GM10266 (cell line): ENCODE data around the gene ARRB1.

Experiments used
- DNase-seq: peaks from one replicate; pipeline ENCODE4 v3.0.0; 2012; ENCODE audit errors: extremely low spot score
- CTCF ChIP-seq: IDR thresholded peaks from 2 replicates; pipeline ENCODE4 v1.5.1; 2012; ENCODE audit warnings: mild to moderate bottlenecking, low read depth; ENCODE audit not compliant: control insufficient read depth, insufficient read depth; ENCODE audit errors: missing control alignments

ARRB1 gene

GRCh38 chr11:75239531-75240290 is 111.8 kb downstream of the ARRB1 start:
- TF ChIP-seq CTCF: no peak

GRCh38 chr11:75238595-75239440 is 112.6 kb downstream of the ARRB1 start:
- TF ChIP-seq CTCF: no peak
- no peak for DNase-seq

More at GRCh38 chr11:75239531-75240290, 111.8 kb downstream of the ARRB1 start:
- no peak for DNase-seq

- DNase-seq: no peak
- TF ChIP-seq CTCF: no peak
These were observed 114.4 kb downstream of the ARRB1 start for GRCh38 chr11:75237050-75237449.

- no peak for DNase-seq
- TF ChIP-seq CTCF: no peak
These were observed 115.4 kb downstream of the ARRB1 start for GRCh38 chr11:75236062-75236461.

GRCh38 chr11:75233754-75234172 is 117.7 kb downstream of the ARRB1 start:
- no peak for DNase-seq
- TF ChIP-seq CTCF: no peak

- no peak for DNase-seq
- no peak for TF ChIP-seq CTCF
These were observed 120.8 kb downstream of the ARRB1 start for GRCh38 chr11:75230621-75231020.

GRCh38 chr11:75229466-75229865 is 122.0 kb downstream of the ARRB1 start:
- no peak for DNase-seq
- TF ChIP-seq CTCF: no peak
